Measurements from ENCODE around the gene IFITM1. TPM values are rescaled to one million over a fixed set of nuclear protein-coding genes. Genes with fewer than 3 reads are reported as not detected.
"Not testable (repeated sequence)": the region's sequence is repeated elsewhere in the genome, so short reads cannot be mapped to it uniquely, and the experiment has no call there.

IFITM1 gene
- total RNA-seq, 4 donors from 2014 or later = 216 to 431 (median 256) TPM

- no peak overlapping the region for H3K4me3 ChIP-seq
- peaks cover 0 to 51% of the 10 kb centered on the region in 2 donors for H3K27me3 ChIP-seq
- DNase-seq (ENCODE audit: low spot score in 2 of 2) = no peak
- peaks cover 0 to 17% (median 0%) of the 10 kb centered on the region in 4 donors for H3K9me3 ChIP-seq
- no peaks in the 10 kb centered on the region for H3K36me3 ChIP-seq
- no peak overlapping the region for H3K27ac ChIP-seq
- H3K4me1 ChIP-seq = no peaks in the 10 kb centered on the region
- WGBS, 2 donors = 71 to 85% methylated on average over 10 to 27 of the region's 36 CpGs
- no peak for TF ChIP-seq CTCF (IDR thresholded peaks at IDR 0.05)
- TF ChIP-seq POLR2A (IDR thresholded peaks at IDR 0.05) = no peak
- TF ChIP-seq EP300 (IDR thresholded peaks at IDR 0.05) = no peak
These were observed 49.0 kb downstream of the IFITM1 start for GRCh38 chr11:362642-363442.

- H3K27ac ChIP-seq; H3K4me1 ChIP-seq; H3K36me3 ChIP-seq; DNase-seq (ENCODE audit: low spot score in 2 of 2); H3K4me3 ChIP-seq: not testable (repeated sequence)
- WGBS, 2 donors = 73% methylated on average over 14 of the region's 22 CpGs; no CpG with 5 or more reads in 1 of the 2 donors
- H3K27me3 ChIP-seq = peaks cover 0 to 57% of the 10 kb centered on the region in 2 donors
- peaks cover 0 to 17% (median 0%) of the 10 kb centered on the region in 4 donors for H3K9me3 ChIP-seq
These were observed 49.6 kb downstream of the IFITM1 start for GRCh38 chr11:363443-363805.

GRCh38 chr11:363948-364761 is 50.3 kb downstream of the IFITM1 start:
- H3K4me1 ChIP-seq = peaks cover 0 to 11% (median 8%) of the 10 kb centered on the region in 4 donors
- TF ChIP-seq CTCF (IDR thresholded peaks at IDR 0.05) (peak in 2 of 5 experiments; percentile 8 to 13), POLR2A (IDR thresholded peaks at IDR 0.05) (no peak)
- no peak for DNase-seq (ENCODE audit: low spot score in 2 of 2)
- H3K27me3 ChIP-seq = peaks cover 0 to 60% of the 10 kb centered on the region in 2 donors
- WGBS, 2 donors = 58 to 74% methylated on average over 19 to 24 of the region's 24 CpGs
- H3K4me3 ChIP-seq = no peak overlapping the region
- peaks cover 0 to 17% (median 0%) of the 10 kb centered on the region in 4 donors for H3K9me3 ChIP-seq
- H3K27ac ChIP-seq = no peak overlapping the region
- no peaks in the 10 kb centered on the region for H3K36me3 ChIP-seq

Small RNAs within 50 kb of the gene (small RNA-seq; reads per million reads assigned to genes)
- not detected for gene AC136475.6

Other genes with a start within 250 kb of the IFITM1 start
- gene SCGB1C1, start 121.0 kb upstream of the IFITM1 start, total RNA-seq = not detected
- 10 to 100 TPM; 30.9 to 43.9 (median 38.7) TPM for gene BET1L, start 106.6 kb upstream of the IFITM1 start, total RNA-seq
- gene RIC8A, start 106.3 kb upstream of the IFITM1 start, total RNA-seq = 100 to 1,000 TPM in 3 of 4 donors, 10 to 100 TPM in 1; 69.0 to 118 (median 101) TPM
- gene SIRT3, start 77.7 kb upstream of the IFITM1 start, total RNA-seq = 10 to 100 TPM; 14.9 to 23.4 (median 17.5) TPM
- 100 to 1,000 TPM in 3 of 4 donors, 10 to 100 TPM in 1; 72.0 to 136 (median 120) TPM for gene PSMD13, start 77.1 kb upstream of the IFITM1 start, total RNA-seq
- gene NLRP6, start 35.6 kb upstream of the IFITM1 start, total RNA-seq = 1 to 10 TPM; 1.0 to 3.3 (median 1.7) TPM
- 100 to 1,000 TPM in 1 of 4 donors, 10 to 100 TPM in 3; 43.7 to 166 (median 55.6) TPM for gene PGGHG, start 24.9 kb upstream of the IFITM1 start, total RNA-seq
- gene IFITM5, start 14.5 kb upstream of the IFITM1 start, total RNA-seq = not detected
- 100 to 1,000 TPM; 258 to 624 (median 292) TPM for gene IFITM2, start 6.2 kb upstream of the IFITM1 start, total RNA-seq
- 100 to 1,000 TPM; 258 to 816 (median 325) TPM for gene IFITM3, start 6.8 kb downstream of the IFITM1 start, total RNA-seq
- gene B4GALNT4, start 55.5 kb downstream of the IFITM1 start, total RNA-seq = 10 to 100 TPM in 2 of 4 donors, 1 to 10 TPM in 2; 7.1 to 22.2 (median 14.1) TPM
- gene PKP3, start 80.2 kb downstream of the IFITM1 start, total RNA-seq = 10 to 100 TPM in 3 of 4 donors, 1 to 10 TPM in 1; 4.6 to 16.2 (median 13.5) TPM
- gene SIGIRR, start 101.0 kb downstream of the IFITM1 start, total RNA-seq = 10 to 100 TPM; 29.1 to 81.1 (median 69.3) TPM
- gene ANO9, start 128.0 kb downstream of the IFITM1 start, total RNA-seq = under 1 TPM in 3 of 4 donors, not detected in 1; 0.78 to 0.90 (median 0.87) TPM
- gene PTDSS2, start 136.2 kb downstream of the IFITM1 start, total RNA-seq = 100 to 1,000 TPM in 1 of 4 donors, 10 to 100 TPM in 3; 54.2 to 100 (median 63.9) TPM
- gene RNH1, start 193.2 kb downstream of the IFITM1 start, total RNA-seq = 100 to 1,000 TPM; 220 to 303 (median 281) TPM
- 10 to 100 TPM; 64.3 to 71.1 (median 68.1) TPM for gene HRAS, start 221.5 kb downstream of the IFITM1 start, total RNA-seq
- 1 to 10 TPM in 1 of 4 donors, under 1 TPM in 2, not detected in 1; 0.22 to 1.4 (median 0.60) TPM for gene LRRC56, start 223.5 kb downstream of the IFITM1 start, total RNA-seq
- 1 to 10 TPM; 1.3 to 5.9 (median 3.2) TPM for gene LMNTD2, start 246.7 kb downstream of the IFITM1 start, total RNA-seq
- 10 to 100 TPM; 21.0 to 25.6 (median 23.1) TPM for gene RASSF7, start 246.9 kb downstream of the IFITM1 start, total RNA-seq

Data from tibial nerve (tissue), 4 donors.